Esophagus muscularis mucosa (tissue), 4 donors: ENCODE measurements around the gene ENTPD6.

Source experiments
- EP300 ChIP-seq: sonication (generic); formaldehyde crosslinking; IDR thresholded peaks from one replicate; pipeline ENCODE4 v1.6.1; 2017; ENCODE audit warnings: antibody characterized with exemption
- POLR2A ChIP-seq: fragments of 450-650 bp; IDR thresholded peaks from one replicate; pipeline ENCODE4 v1.6.1; 2017; ENCODE audit warnings: antibody characterized with exemption, moderate library complexity, mild to moderate bottlenecking, low read depth
- POLR2AphosphoS5 ChIP-seq, 2 donors: sonication (generic); formaldehyde crosslinking; IDR thresholded peaks; one replicate each; pipeline ENCODE4 v1.6.1; 2017; ENCODE audit warnings: antibody characterized with exemption in 2 of 2
- TF ChIP-seq, protein P1 (sequence below), 3 experiments: fragments of 200-600 bp in 2 of 3; fragments of 450-650 bp in 1 of 3; sonication (generic) in 2 of 3; IDR thresholded peaks; one replicate each; pipeline ENCODE4 v1.5.1; 2017 to 2019; ENCODE audit warnings: antibody characterized with exemption in 3 of 3, mild to moderate bottlenecking in 2 of 3, moderate library complexity in 1 of 3

DNA sequence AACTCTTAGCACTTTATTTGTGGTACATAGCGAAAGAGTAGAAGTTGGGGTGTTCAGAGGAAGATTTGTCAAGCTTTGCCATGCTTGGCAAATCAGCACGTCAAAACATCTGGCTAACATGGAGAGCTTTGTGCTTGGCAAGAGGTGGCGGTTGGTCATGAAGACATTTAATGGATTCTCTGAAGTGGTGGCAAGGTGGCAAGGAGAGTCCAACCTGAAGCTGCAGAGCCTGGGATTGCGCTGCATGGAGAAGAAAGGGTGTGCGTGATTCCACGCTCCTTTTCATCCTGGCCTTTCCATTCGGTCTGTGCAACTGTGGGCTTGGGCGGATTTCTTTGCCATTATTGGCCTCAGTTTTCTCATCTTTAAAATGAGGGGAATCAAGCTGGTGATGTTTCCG, 55.5 kb downstream of the ENTPD6 start:
- TF ChIP-seq, protein P1, sequence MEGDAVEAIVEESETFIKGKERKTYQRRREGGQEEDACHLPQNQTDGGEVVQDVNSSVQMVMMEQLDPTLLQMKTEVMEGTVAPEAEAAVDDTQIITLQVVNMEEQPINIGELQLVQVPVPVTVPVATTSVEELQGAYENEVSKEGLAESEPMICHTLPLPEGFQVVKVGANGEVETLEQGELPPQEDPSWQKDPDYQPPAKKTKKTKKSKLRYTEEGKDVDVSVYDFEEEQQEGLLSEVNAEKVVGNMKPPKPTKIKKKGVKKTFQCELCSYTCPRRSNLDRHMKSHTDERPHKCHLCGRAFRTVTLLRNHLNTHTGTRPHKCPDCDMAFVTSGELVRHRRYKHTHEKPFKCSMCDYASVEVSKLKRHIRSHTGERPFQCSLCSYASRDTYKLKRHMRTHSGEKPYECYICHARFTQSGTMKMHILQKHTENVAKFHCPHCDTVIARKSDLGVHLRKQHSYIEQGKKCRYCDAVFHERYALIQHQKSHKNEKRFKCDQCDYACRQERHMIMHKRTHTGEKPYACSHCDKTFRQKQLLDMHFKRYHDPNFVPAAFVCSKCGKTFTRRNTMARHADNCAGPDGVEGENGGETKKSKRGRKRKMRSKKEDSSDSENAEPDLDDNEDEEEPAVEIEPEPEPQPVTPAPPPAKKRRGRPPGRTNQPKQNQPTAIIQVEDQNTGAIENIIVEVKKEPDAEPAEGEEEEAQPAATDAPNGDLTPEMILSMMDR (IDR thresholded peaks at IDR 0.05), result no peak
- TF ChIP-seq POLR2AphosphoS5 (IDR thresholded peaks at IDR 0.05) (no peak), POLR2A (no peak), EP300 (no peak)
